H1 (cell line): ENCODE results near the gene LYRM4. TPM values are rescaled to one million over a fixed set of nuclear protein-coding genes. Genes with fewer than 3 reads are reported as not detected.

Experiments used
- BCL11A ChIP-seq, 2 experiments: IDR thresholded peaks; one replicate each; pipeline ENCODE4 v1.6.1; 2011; ENCODE audit warnings: low read depth in 2 of 2, low read length in 2 of 2, mild to moderate bottlenecking in 2 of 2
- CHD2 ChIP-seq: IDR thresholded peaks from 2 replicates; pipeline ENCODE4 v1.6.1; 2012; ENCODE audit warnings: low read length, improper control_type of control experiment
- CREB1 ChIP-seq: IDR thresholded peaks from 2 replicates; pipeline ENCODE4 v1.6.1; 2012; ENCODE audit warnings: inconsistent platforms
- EP300 ChIP-seq, 2 experiments: IDR thresholded peaks; 1 replicate in 1 of 2; 2 replicates in 1 of 2; pipeline ENCODE4 v1.6.1; 2011 to 2012; ENCODE audit warnings: low read depth in 2 of 2, low read length in 2 of 2, mild to moderate bottlenecking in 2 of 2, borderline replicate concordance in 1 of 2, inconsistent platforms in 1 of 2, moderate library complexity in 1 of 2
- GABPA ChIP-seq: IDR thresholded peaks from 2 replicates; pipeline ENCODE4 v1.6.1; 2011; ENCODE audit warnings: mild to moderate bottlenecking, low read length, moderate library complexity, borderline replicate concordance; ENCODE audit not compliant: insufficient read depth
- JUN ChIP-seq: IDR thresholded peaks from 2 replicates; pipeline ENCODE4 v1.6.1; 2011; ENCODE audit warnings: low read depth, mild to moderate bottlenecking, improper control_type of control experiment, low read length
- POU5F1 ChIP-seq: IDR thresholded peaks from 2 replicates; pipeline ENCODE4 v1.6.1; 2011; ENCODE audit warnings: low read depth, mild to moderate bottlenecking, low read length, moderate library complexity
- RNF2 ChIP-seq: fragments of 200-900, 300-1000 bp; sonication (generic); IDR thresholded peaks from 2 replicates; pipeline ENCODE4 v1.7.1; 2016; ENCODE audit warnings: borderline replicate concordance, low read depth, mild to moderate bottlenecking, antibody characterized with exemption, low read length; ENCODE audit not compliant: poor library complexity, severe bottlenecking; ENCODE audit errors: missing control alignments
- SP4 ChIP-seq: IDR thresholded peaks from 2 replicates; pipeline ENCODE4 v1.6.1; 2012; ENCODE audit warnings: low read length, inconsistent platforms
- TAF7 ChIP-seq: optimal IDR thresholded peaks from 2 replicates; pipeline ENCODE3; 2011; ENCODE audit warnings: low read depth, mild to moderate bottlenecking, inconsistent platforms, low read length, moderate library complexity, borderline replicate concordance
- polyA plus RNA-seq, 7 experiments: library from polyadenylated mRNA; depleted of rRNA in 3 of 7; stranded (reverse) in 5 of 7; unstranded in 2 of 7; fragments of >200 nt in 5 of 7; fragments of 200-250 nt in 2 of 7; gene quantifications; 1 replicate in 5 of 7; 2 replicates in 1 of 7; 4 replicates in 1 of 7; pipeline versions ENCODE4 v1.2.1 to v1.2.3, GENCODE V29; 2011 to 2013; ENCODE audit warnings: missing spikeins in 2 of 7, mixed read lengths in 2 of 7
- total RNA-seq: library from RNA; stranded (reverse); fragmentation: NEBNext Ultra II Directional; extraction: Animal tissue kit (Norgen Biotek cat#: 25700); gene quantifications from 2 replicates; pipeline ENCODE4 v1.2.1, GENCODE V29; 2021

Gene LYRM4
- total and polyA plus RNA-seq, 2 of the 8 experiments (the other 6 are each of a cell fraction or from before 2014, with no cell fraction given): 56.6 to 62.8 TPM

GRCh38 chr6:5108536-5109150 is 152.1 kb downstream of the LYRM4 start (continued):
- TF ChIP-seq EP300 (IDR thresholded peaks at IDR 0.05; ENCODE audit: borderline replicate concordance in 1 of 2, low read depth in 2 of 2, low read length in 2 of 2) (no peak), CREB1 (no peak), RNF2 (no peak), TAF7 (no peak), JUN (no peak), SP4 (no peak), GABPA (no peak), POU5F1 (no peak), BCL11A (IDR thresholded peaks at IDR 0.05; ENCODE audit: low read depth in 2 of 2, low read length in 2 of 2) (no peak), CHD2 (no peak)
